HG03565 (cell line): ENCODE data around the gene ARL14EP.

Experiments used
- ATAC-seq: cut with Tn5 transposase; IDR thresholded peaks from one replicate; pipeline ENCODE4 v1.9.1; 2021; ENCODE audit warnings: mild to moderate bottlenecking, moderate library complexity; ENCODE audit not compliant: unreplicated experiment

ARL14EP gene

GRCh38 chr11:30368394-30368793 lies 45.5 kb downstream of the ARL14EP start:
- ATAC-seq = no peak

GRCh38 chr11:30370164-30370563 lies 47.3 kb downstream of the ARL14EP start:
- ATAC-seq = no peak

GRCh38 chr11:30377347-30377746 lies 54.4 kb downstream of the ARL14EP start:
- ATAC-seq = no peak

DNA sequence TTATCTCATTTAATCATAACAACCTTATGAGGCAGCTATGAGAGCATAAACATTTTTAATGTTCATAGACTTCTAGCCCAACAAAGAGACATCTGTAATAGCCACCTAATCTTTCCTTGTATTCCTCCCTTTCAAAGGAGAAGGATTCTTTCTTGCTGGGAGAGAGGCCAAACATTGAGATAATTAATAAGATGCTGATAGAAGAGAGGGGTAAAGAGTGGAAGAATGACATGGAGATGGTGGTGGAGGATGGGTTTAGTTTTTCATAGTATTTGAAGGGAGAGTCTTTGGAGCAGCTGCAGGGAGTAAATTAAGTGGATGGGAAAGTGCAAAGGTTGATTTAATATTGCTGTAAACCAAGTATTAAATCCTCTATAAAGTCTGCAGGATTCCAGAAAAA lies 57.9 kb downstream of the ARL14EP start:
- no peak for ATAC-seq

- no peak for ATAC-seq
These were observed 59.0 kb downstream of the ARL14EP start for GRCh38 chr11:30381879-30382278.
